ENCODE measurements around the gene NCK2. TPM values are rescaled to one million over a fixed set of nuclear protein-coding genes. Genes with fewer than 3 reads are reported as not detected.

The NCK2 gene
- total and polyA plus RNA-seq, 2 experiments from 2014 or later: 55.0 to 65.9 TPM

- DNase-seq (ENCODE audit: low read depth in 1 of 2, low spot score in 1 of 2): no peak
- Histone ChIP-seq H3K36me3 (no peaks in the 10 kb centered on the region), H3K4me3 (no peak overlapping the region), H3K27me3 (no peaks in the 10 kb centered on the region), H3K27ac (no peak overlapping the region), H3K4me1 (ENCODE audit: low read depth) (no peaks in the 10 kb centered on the region), H3K9me3 (ENCODE audit: low read depth) (no peaks in the 10 kb centered on the region)
- no peak for TF ChIP-seq CTCF (IDR thresholded peaks at IDR 0.05; ENCODE audit: low read depth, low read length)
These were observed 133.2 kb downstream of the NCK2 start for GRCh38 chr2:105877945-105878344.

- Histone ChIP-seq H3K4me1 (ENCODE audit: low read depth) (no peaks in the 10 kb centered on the region), H3K27me3 (no peaks in the 10 kb centered on the region), H3K36me3 (no peaks in the 10 kb centered on the region), H3K27ac (no peak overlapping the region), H3K4me3 (no peak overlapping the region), H3K9me3 (ENCODE audit: low read depth) (no peaks in the 10 kb centered on the region)
- TF ChIP-seq CTCF (IDR thresholded peaks at IDR 0.05; ENCODE audit: low read depth, low read length): no peak
- DNase-seq (ENCODE audit: low read depth in 1 of 2, low spot score in 1 of 2): no peak
These were observed 134.5 kb downstream of the NCK2 start for GRCh38 chr2:105879106-105879802.

- Histone ChIP-seq H3K27ac (no peak overlapping the region), H3K4me1 (ENCODE audit: low read depth) (no peaks in the 10 kb centered on the region), H3K9me3 (ENCODE audit: low read depth) (no peaks in the 10 kb centered on the region), H3K36me3 (no peaks in the 10 kb centered on the region), H3K4me3 (no peak overlapping the region), H3K27me3 (no peaks in the 10 kb centered on the region)
- DNase-seq (ENCODE audit: low read depth in 1 of 2, low spot score in 1 of 2): no peak
- TF ChIP-seq CTCF (IDR thresholded peaks at IDR 0.05; ENCODE audit: low read depth, low read length): no peak
These were observed 135.1 kb downstream of the NCK2 start for GRCh38 chr2:105879803-105880300.

- Histone ChIP-seq H3K4me1 (ENCODE audit: low read depth) (peaks cover 4% of the 10 kb centered on the region), H3K9me3 (ENCODE audit: low read depth) (no peaks in the 10 kb centered on the region), H3K36me3 (no peaks in the 10 kb centered on the region), H3K27me3 (no peaks in the 10 kb centered on the region), H3K4me3 (no peak overlapping the region), H3K27ac (no peak overlapping the region)
- DNase-seq (ENCODE audit: low read depth in 1 of 2, low spot score in 1 of 2): no peak
- TF ChIP-seq CTCF (IDR thresholded peaks at IDR 0.05; ENCODE audit: low read depth, low read length): no peak
These were observed 135.9 kb downstream of the NCK2 start for GRCh38 chr2:105880637-105881036.

- Histone ChIP-seq H3K9me3 (ENCODE audit: low read depth) (no peaks in the 10 kb centered on the region), H3K27ac (no peak overlapping the region), H3K4me1 (ENCODE audit: low read depth) (peaks cover 13% of the 10 kb centered on the region), H3K27me3 (no peaks in the 10 kb centered on the region), H3K4me3 (no peak overlapping the region), H3K36me3 (no peaks in the 10 kb centered on the region)
- TF ChIP-seq CTCF (IDR thresholded peaks at IDR 0.05; ENCODE audit: low read depth, low read length): no peak
- DNase-seq (ENCODE audit: low read depth in 1 of 2, low spot score in 1 of 2): no peak
These were observed 136.8 kb downstream of the NCK2 start for GRCh38 chr2:105881286-105882136.
